ENCODE results near the gene TSTD2.

The TSTD2 gene

DNA sequence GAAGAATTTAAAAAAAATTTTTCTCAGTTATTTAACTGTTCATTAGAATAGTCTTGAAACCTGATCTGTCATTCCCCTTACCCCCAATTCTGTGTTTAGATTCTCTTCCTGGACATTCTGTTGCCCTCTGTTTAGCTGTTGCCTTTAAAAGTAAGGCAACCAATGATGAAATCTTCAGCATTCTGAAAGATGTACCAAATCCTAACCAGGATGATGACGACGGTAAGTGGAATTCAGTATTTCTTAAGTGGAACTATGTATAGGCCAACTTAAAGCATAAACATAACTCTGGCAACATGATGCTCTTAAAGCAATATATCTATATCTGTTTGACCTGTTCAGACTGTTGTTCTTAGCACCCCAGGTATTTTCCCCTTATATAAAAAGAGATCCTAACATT is 27.7 kb upstream of the TSTD2 start:
- Histone ChIP-seq H3K4me1 (no peaks in the 10 kb centered on the region), H3K79me2 (no peaks in the 10 kb centered on the region), H2AFZ (no peak overlapping the region), H3K4me2 (ENCODE audit: low read length) (no peak overlapping the region), H3K36me3 (ENCODE audit: control insufficient read depth, insufficient read depth, low read length) (no peaks in the 10 kb centered on the region), H3K9me3 (ENCODE audit: control insufficient read depth, low read length) (no peaks in the 10 kb centered on the region), H3K4me3 (ENCODE audit: low read depth, low read length) (no peak overlapping the region), H3K27ac (no peak overlapping the region), H3K27me3 (ENCODE audit: control insufficient read depth, insufficient read depth, low read length) (no peaks in the 10 kb centered on the region), H3K9ac (no peak overlapping the region)
- TF ChIP-seq, protein P1, sequence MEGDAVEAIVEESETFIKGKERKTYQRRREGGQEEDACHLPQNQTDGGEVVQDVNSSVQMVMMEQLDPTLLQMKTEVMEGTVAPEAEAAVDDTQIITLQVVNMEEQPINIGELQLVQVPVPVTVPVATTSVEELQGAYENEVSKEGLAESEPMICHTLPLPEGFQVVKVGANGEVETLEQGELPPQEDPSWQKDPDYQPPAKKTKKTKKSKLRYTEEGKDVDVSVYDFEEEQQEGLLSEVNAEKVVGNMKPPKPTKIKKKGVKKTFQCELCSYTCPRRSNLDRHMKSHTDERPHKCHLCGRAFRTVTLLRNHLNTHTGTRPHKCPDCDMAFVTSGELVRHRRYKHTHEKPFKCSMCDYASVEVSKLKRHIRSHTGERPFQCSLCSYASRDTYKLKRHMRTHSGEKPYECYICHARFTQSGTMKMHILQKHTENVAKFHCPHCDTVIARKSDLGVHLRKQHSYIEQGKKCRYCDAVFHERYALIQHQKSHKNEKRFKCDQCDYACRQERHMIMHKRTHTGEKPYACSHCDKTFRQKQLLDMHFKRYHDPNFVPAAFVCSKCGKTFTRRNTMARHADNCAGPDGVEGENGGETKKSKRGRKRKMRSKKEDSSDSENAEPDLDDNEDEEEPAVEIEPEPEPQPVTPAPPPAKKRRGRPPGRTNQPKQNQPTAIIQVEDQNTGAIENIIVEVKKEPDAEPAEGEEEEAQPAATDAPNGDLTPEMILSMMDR (IDR thresholded peaks at IDR 0.05) = no peak

DNA sequence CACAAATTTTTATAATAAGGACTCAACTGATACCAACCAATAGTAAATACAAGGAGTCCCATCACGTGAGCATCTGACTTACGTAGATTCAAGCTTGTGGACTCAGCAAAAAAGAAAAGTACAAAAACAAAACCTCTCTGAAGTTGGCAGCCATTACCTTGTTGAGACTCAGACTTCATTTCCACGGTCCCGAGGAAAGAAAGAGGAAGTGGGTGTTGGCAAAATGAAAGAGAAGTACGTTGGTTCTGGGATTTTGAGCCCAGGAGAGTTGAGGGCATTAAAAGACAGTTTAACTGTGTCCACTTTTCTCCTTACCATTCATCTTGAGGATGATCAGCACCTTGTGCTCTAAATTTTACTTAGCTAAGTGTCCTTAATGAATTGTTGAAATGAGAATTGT is 27.2 kb upstream of the TSTD2 start:
- H3K27ac ChIP-seq = no peak overlapping the region
- no peaks in the 10 kb centered on the region for H3K27me3 ChIP-seq (ENCODE audit: control insufficient read depth, insufficient read depth, low read length)
- H3K36me3 ChIP-seq (ENCODE audit: control insufficient read depth, insufficient read depth, low read length) = no peaks in the 10 kb centered on the region
- no peak overlapping the region for H2AFZ ChIP-seq
- H3K4me3 ChIP-seq (ENCODE audit: low read depth, low read length) = no peak overlapping the region
- TF ChIP-seq, protein P1 (IDR thresholded peaks at IDR 0.05) = no peak
- H3K4me1 ChIP-seq = no peaks in the 10 kb centered on the region
- no peaks in the 10 kb centered on the region for H3K9me3 ChIP-seq (ENCODE audit: control insufficient read depth, low read length)
- H3K4me2 ChIP-seq (ENCODE audit: low read length) = no peak overlapping the region
- no peak overlapping the region for H3K9ac ChIP-seq
- no peaks in the 10 kb centered on the region for H3K79me2 ChIP-seq

DNA sequence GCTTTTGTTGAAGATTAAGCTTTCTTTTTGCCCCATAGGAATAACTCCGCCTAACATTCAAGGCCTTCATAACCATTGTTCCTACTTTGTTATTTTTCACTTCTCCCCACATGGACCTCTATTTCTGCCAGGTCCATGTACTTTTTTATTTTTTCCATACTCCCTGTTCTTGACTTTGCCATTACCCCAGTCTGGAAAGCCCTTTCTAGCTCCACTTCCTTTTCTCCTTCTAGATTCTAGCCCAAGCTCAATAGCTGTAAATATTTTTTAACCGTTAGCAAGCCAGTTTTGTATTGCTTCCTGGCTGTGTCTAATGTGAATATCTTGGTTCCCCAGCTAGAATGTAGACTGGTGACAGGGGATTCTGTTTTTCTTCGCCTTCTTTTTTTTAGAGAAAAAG is 26.6 kb upstream of the TSTD2 start:
- Histone ChIP-seq H3K27ac (no peak overlapping the region), H3K27me3 (ENCODE audit: control insufficient read depth, insufficient read depth, low read length) (no peaks in the 10 kb centered on the region), H2AFZ (no peak overlapping the region), H3K9me3 (ENCODE audit: control insufficient read depth, low read length) (no peaks in the 10 kb centered on the region), H3K4me1 (no peaks in the 10 kb centered on the region), H3K4me3 (ENCODE audit: low read depth, low read length) (no peak overlapping the region), H3K9ac (no peak overlapping the region), H3K36me3 (ENCODE audit: control insufficient read depth, insufficient read depth, low read length) (no peaks in the 10 kb centered on the region), H3K79me2 (no peaks in the 10 kb centered on the region), H3K4me2 (ENCODE audit: low read length) (no peak overlapping the region)
- TF ChIP-seq, protein P1 (IDR thresholded peaks at IDR 0.05) = no peak

DNA sequence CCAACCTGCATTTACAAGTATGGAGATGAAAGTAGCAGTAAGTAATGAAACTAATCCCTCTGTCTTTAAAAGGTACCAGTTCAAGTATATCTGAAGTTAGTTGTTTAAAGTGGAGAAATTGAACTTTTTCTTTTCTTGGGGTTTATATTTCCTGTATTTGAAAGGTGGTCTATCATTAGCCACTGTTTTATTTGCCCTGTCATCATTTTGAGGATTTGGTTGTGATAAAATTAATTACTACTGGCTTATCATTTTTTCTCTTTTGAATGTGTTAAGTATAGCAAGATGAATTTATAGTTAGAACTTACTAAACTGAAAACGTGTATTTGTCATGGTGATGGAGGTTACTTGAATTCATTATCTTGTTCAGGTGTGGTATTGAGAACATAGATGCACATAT is 25.5 kb upstream of the TSTD2 start:
- Histone ChIP-seq H3K79me2 (no peaks in the 10 kb centered on the region), H2AFZ (no peak overlapping the region), H3K27me3 (ENCODE audit: control insufficient read depth, insufficient read depth, low read length) (no peaks in the 10 kb centered on the region), H3K27ac (no peak overlapping the region), H3K4me1 (no peaks in the 10 kb centered on the region), H3K4me3 (ENCODE audit: low read depth, low read length) (no peak overlapping the region), H3K4me2 (ENCODE audit: low read length) (no peak overlapping the region), H3K9ac (no peak overlapping the region), H3K36me3 (ENCODE audit: control insufficient read depth, insufficient read depth, low read length) (no peaks in the 10 kb centered on the region), H3K9me3 (ENCODE audit: control insufficient read depth, low read length) (no peaks in the 10 kb centered on the region)
- TF ChIP-seq, protein P1 (IDR thresholded peaks at IDR 0.05) = no peak

DNA sequence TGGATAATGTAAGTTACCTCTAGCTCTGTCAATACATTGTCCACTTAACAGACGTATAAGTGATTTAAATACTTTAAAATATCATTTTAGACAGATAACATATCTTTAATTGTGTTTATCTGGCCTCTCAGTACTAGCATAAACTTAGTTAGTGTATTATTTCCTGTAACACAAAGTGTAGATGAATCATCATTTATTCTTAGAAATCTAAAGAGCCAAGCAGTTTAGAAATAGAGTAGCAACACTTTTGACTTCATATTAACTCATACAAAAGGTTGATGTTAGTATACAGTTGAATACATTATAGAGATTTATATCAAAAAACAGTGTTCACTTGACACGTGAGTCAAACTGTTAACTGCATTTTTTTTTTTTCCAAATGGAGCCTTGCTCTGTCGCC is 18.5 kb upstream of the TSTD2 start:
- Histone ChIP-seq H3K9ac (no peak overlapping the region), H3K4me3 (ENCODE audit: low read depth, low read length) (no peak overlapping the region), H2AFZ (no peak overlapping the region), H3K79me2 (no peaks in the 10 kb centered on the region), H3K4me1 (no peaks in the 10 kb centered on the region), H3K27me3 (ENCODE audit: control insufficient read depth, insufficient read depth, low read length) (no peaks in the 10 kb centered on the region), H3K9me3 (ENCODE audit: control insufficient read depth, low read length) (no peaks in the 10 kb centered on the region), H3K36me3 (ENCODE audit: control insufficient read depth, insufficient read depth, low read length) (no peaks in the 10 kb centered on the region), H3K4me2 (ENCODE audit: low read length) (no peak overlapping the region), H3K27ac (no peak overlapping the region)
- TF ChIP-seq, protein P1 (IDR thresholded peaks at IDR 0.05) = no peak

Measured in parathyroid adenoma (tissue), 2 donors.